SK-N-SH (cell line): ENCODE measurements around the gene SERPIND1. TPM values are rescaled to one million over a fixed set of nuclear protein-coding genes. Genes with fewer than 3 reads are reported as not detected.

Source experiments
- CTCF ChIA-PET: fragments of 300-600, 350-600 bp; formaldehyde crosslinking; extraction: SDS; loops from one replicate; lab custom pipeline; 2021; lab: Yijun Ruan, JAX
- POLR2A ChIA-PET: fragments of 350-600 bp; sonication (Branson Sonifier 250); formaldehyde crosslinking; extraction: SDS; loops from one replicate; lab custom pipeline; 2020; ENCODE audit warnings: antibody characterized with exemption, inconsistent platforms; lab: Yijun Ruan, JAX
- DNase-seq: peaks from one replicate; pipeline ENCODE4 v3.0.0; 2012
- H2AFZ ChIP-seq: fragments of 200-600 bp; sonication (generic); 2 replicates; pipeline ENCODE4 v1.8.1; 2016; ENCODE audit warnings: antibody characterized with exemption, mild to moderate bottlenecking, low read depth
- H3F3A ChIP-seq: fragments of 200-600 bp; sonication (generic); replicated peaks from 2 replicates; pipeline ENCODE3; 2016; ENCODE audit warnings: antibody characterized with exemption, mild to moderate bottlenecking; ENCODE audit not compliant: insufficient read depth
- H3K27ac ChIP-seq, 2 experiments: fragments of 200-500 bp in 1 of 2; fragments of 200-600 bp in 1 of 2; sonication (Bioruptor generic) in 1 of 2; sonication (generic), shearing (Covaris generic) in 1 of 2; 2 replicates each; pipeline versions ENCODE4 v1.5.1 to v1.6.1; 2014 to 2016; ENCODE audit warnings: low read depth in 2 of 2, inconsistent platforms in 1 of 2, low read length in 1 of 2, mild to moderate bottlenecking in 1 of 2, mixed read lengths in 1 of 2
- H3K27me3 ChIP-seq: fragments of 200-600 bp; sonication (generic), shearing (Covaris generic); 2 replicates; pipeline ENCODE4 v1.6.1; 2016; ENCODE audit warnings: mixed run types; ENCODE audit not compliant: insufficient read depth
- H3K36me3 ChIP-seq, 2 experiments: fragments of 200-500 bp in 1 of 2; fragments of 200-600 bp in 1 of 2; sonication (Bioruptor generic) in 1 of 2; sonication (generic) in 1 of 2; replicated peaks in 1 of 2; 2 replicates each; pipeline versions ENCODE3 to v1.5.1; 2014 to 2016; ENCODE audit warnings: low read length in 1 of 2, mild to moderate bottlenecking in 1 of 2; ENCODE audit not compliant: insufficient read depth in 2 of 2, control insufficient read depth in 1 of 2
- H3K4me1 ChIP-seq, 2 experiments: fragments of 200-500 bp in 1 of 2; fragments of 200-600 bp in 1 of 2; sonication (Bioruptor generic) in 1 of 2; sonication (generic), shearing (Covaris generic) in 1 of 2; 2 replicates each; pipeline versions ENCODE4 v1.5.1 to v1.6.1; 2014 to 2016; ENCODE audit warnings: low read depth in 1 of 2, low read length in 1 of 2, mixed run types in 1 of 2; ENCODE audit not compliant: insufficient read depth in 2 of 2, control insufficient read depth in 1 of 2
- H3K4me2 ChIP-seq: fragments of 200-600 bp; sonication (generic), shearing (Covaris generic); 2 replicates; pipeline ENCODE4 v1.6.1; 2017; ENCODE audit warnings: mixed run types
- H3K4me3 ChIP-seq, 2 experiments: fragments of 200-500 bp in 1 of 2; fragments of 200-600 bp in 1 of 2; sonication (Bioruptor generic) in 1 of 2; sonication (generic), shearing (Covaris generic) in 1 of 2; 2 replicates each; pipeline versions ENCODE4 v1.5.1 to v1.8.1; 2014 to 2016; ENCODE audit warnings: low read depth in 2 of 2, inconsistent platforms in 1 of 2, low read length in 1 of 2, mild to moderate bottlenecking in 1 of 2, mixed read lengths in 1 of 2, moderate library complexity in 1 of 2
- H3K79me2 ChIP-seq: fragments of 200-600 bp; sonication (generic); 2 replicates; pipeline ENCODE4 v1.8.1; 2017; ENCODE audit warnings: mild to moderate bottlenecking; ENCODE audit not compliant: insufficient read depth
- H3K9ac ChIP-seq: fragments of 200-600 bp; sonication (generic); 2 replicates; pipeline ENCODE4 v1.6.1; 2017; ENCODE audit warnings: mixed run types
- H3K9me2 ChIP-seq: fragments of 200-600 bp; sonication (generic); 2 replicates; pipeline ENCODE4 v1.6.1; 2017; ENCODE audit warnings: mixed run types
- H3K9me3 ChIP-seq: fragments of 200-600 bp; sonication (generic); 2 replicates; pipeline ENCODE4 v1.6.1; 2017; ENCODE audit warnings: mixed run types, mild to moderate bottlenecking, moderate library complexity
- H4K20me1 ChIP-seq: fragments of 200-600 bp; sonication (generic); 2 replicates; pipeline ENCODE4 v1.6.1; 2017; ENCODE audit warnings: mild to moderate bottlenecking, mixed run types; ENCODE audit not compliant: insufficient read depth
- ELF1 ChIP-seq: IDR thresholded peaks from 2 replicates; pipeline ENCODE4 v1.4.0; 2012
- FOXM1 ChIP-seq: IDR thresholded peaks from 2 replicates; pipeline ENCODE4 v1.4.0; 2012; ENCODE audit warnings: low read depth, mild to moderate bottlenecking
- GATA2 ChIP-seq: sonication (generic); formaldehyde crosslinking; IDR thresholded peaks from 2 replicates; pipeline ENCODE4 v1.5.0; 2020; ENCODE audit warnings: mild to moderate bottlenecking, missing genetic modification reagents
- NFIC ChIP-seq: IDR thresholded peaks from 2 replicates; pipeline ENCODE4 v1.4.0; 2012; ENCODE audit warnings: borderline replicate concordance
- NRF1 ChIP-seq: IDR thresholded peaks from 2 replicates; pipeline ENCODE4 v1.6.1; 2012; ENCODE audit warnings: low read depth, mild to moderate bottlenecking, low read length
- RAD21 ChIP-seq: IDR thresholded peaks from 2 replicates; pipeline ENCODE4 v1.6.1; 2012; ENCODE audit warnings: mild to moderate bottlenecking, low read length
- RCOR1 ChIP-seq: fragments of 150-350 bp; IDR thresholded peaks from 2 replicates; pipeline ENCODE4 v1.6.1; 2017; ENCODE audit warnings: antibody characterized with exemption, low read length
- RFX5 ChIP-seq: IDR thresholded peaks from 2 replicates; pipeline ENCODE4 v1.6.1; 2012; ENCODE audit warnings: mild to moderate bottlenecking, improper control_type of control experiment, low read length
- SIN3A ChIP-seq: IDR thresholded peaks from 2 replicates; pipeline ENCODE4 v1.6.1; 2012; ENCODE audit warnings: low read depth, mild to moderate bottlenecking, low read length, moderate library complexity, borderline replicate concordance
- SMC3 ChIP-seq: IDR thresholded peaks from 2 replicates; pipeline ENCODE4 v1.6.1; 2012; ENCODE audit warnings: low read depth, low read length, improper control_type of control experiment
- TAF1 ChIP-seq: IDR thresholded peaks from 2 replicates; pipeline ENCODE4 v1.6.1; 2012; ENCODE audit warnings: low read depth, mild to moderate bottlenecking, low read length, moderate library complexity, borderline replicate concordance
- TEAD4 ChIP-seq: IDR thresholded peaks from 2 replicates; pipeline ENCODE4 v1.4.0; 2012; ENCODE audit warnings: mild to moderate bottlenecking, borderline replicate concordance; ENCODE audit not compliant: insufficient read depth
- WGBS: methylation state at CpG from one replicate; pipeline ENCODE4 v1.1.6; 2017; ENCODE audit warnings: low lambda C conversion rate; 5-methylcytosine and 5-hydroxymethylcytosine counted together
- polyA plus RNA-seq, 3 experiments: library from polyadenylated mRNA; depleted of rRNA; stranded (reverse); fragments of >200 nt; gene quantifications; 2 replicates each; pipeline ENCODE4 v1.2.3, GENCODE V29; 2012
- TF ChIP-seq, protein P1 (sequence below): IDR thresholded peaks from 2 replicates; pipeline ENCODE4; 2012
- TF ChIP-seq, protein P2 (sequence below): fragments of 200-600 bp; sonication (generic); IDR thresholded peaks from 2 replicates; pipeline ENCODE4 v1.6.1; 2017; ENCODE audit warnings: antibody characterized with exemption, mild to moderate bottlenecking, moderate library complexity
- TF ChIP-seq, protein P3 (sequence below): IDR thresholded peaks from 2 replicates; pipeline ENCODE4 v1.6.1; 2012; ENCODE audit warnings: mild to moderate bottlenecking, low read depth, low read length, moderate library complexity
- TF ChIP-seq, protein P4 (sequence below): IDR thresholded peaks from 2 replicates; pipeline ENCODE4 v1.4.0; 2012; ENCODE audit warnings: low read depth, borderline replicate concordance
- TF ChIP-seq, protein P5 (sequence below): IDR thresholded peaks from 2 replicates; pipeline ENCODE4 v1.4.0; 2012; ENCODE audit warnings: low read depth, borderline replicate concordance
- TF ChIP-seq, protein P6 (sequence below): IDR thresholded peaks from 2 replicates; pipeline ENCODE4 v1.4.0; 2012; ENCODE audit warnings: low read depth

Gene SERPIND1
- polyA plus RNA-seq, 1 of the 3 experiments (the other 2 are of a cell fraction), result not detected

DNA sequence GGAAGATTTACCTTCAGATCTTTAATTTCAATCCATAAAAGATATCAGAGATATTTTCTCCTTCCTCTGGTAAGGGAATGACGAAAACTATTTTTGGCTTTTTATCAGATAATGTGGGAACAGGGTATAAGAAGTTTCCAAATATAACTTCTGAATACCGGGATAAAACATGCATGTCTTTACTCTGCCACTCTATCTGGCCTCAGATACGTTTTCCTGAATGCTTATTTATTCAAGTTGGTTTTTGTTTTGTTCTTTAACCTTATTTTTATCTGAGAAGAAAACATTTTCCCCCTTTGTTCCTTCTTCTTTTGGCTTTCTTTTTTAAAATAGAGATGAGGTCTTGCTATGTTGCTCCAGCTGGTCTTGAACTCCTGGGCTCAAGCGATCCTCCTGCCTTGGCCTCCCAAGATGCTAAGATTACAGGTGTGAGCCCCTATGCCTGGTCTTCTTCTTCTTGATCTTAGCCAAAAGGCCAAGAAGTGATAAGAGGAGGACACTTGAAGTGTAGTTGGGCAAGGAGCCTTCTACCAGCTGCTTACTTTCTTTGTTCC lies 1.5 kb downstream of the SERPIND1 start:
- WGBS, result 90% methylated on average over 4 of the region's 4 CpGs
- no peak overlapping the region for H2AFZ ChIP-seq
- H3K9me2 ChIP-seq, result no peaks in the 10 kb centered on the region
- H3K4me2 ChIP-seq, result no peak overlapping the region
- no peak overlapping the region for H3K9ac ChIP-seq
- H3K9me3 ChIP-seq, result no peaks in the 10 kb centered on the region
- no peak for TF ChIP-seq NRF1
- TF ChIP-seq, protein P1, sequence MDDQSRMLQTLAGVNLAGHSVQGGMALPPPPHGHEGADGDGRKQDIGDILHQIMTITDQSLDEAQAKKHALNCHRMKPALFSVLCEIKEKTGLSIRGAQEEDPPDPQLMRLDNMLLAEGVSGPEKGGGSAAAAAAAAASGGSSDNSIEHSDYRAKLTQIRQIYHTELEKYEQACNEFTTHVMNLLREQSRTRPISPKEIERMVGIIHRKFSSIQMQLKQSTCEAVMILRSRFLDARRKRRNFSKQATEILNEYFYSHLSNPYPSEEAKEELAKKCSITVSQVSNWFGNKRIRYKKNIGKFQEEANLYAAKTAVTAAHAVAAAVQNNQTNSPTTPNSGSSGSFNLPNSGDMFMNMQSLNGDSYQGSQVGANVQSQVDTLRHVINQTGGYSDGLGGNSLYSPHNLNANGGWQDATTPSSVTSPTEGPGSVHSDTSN, result no peak
- TF ChIP-seq, protein P2, sequence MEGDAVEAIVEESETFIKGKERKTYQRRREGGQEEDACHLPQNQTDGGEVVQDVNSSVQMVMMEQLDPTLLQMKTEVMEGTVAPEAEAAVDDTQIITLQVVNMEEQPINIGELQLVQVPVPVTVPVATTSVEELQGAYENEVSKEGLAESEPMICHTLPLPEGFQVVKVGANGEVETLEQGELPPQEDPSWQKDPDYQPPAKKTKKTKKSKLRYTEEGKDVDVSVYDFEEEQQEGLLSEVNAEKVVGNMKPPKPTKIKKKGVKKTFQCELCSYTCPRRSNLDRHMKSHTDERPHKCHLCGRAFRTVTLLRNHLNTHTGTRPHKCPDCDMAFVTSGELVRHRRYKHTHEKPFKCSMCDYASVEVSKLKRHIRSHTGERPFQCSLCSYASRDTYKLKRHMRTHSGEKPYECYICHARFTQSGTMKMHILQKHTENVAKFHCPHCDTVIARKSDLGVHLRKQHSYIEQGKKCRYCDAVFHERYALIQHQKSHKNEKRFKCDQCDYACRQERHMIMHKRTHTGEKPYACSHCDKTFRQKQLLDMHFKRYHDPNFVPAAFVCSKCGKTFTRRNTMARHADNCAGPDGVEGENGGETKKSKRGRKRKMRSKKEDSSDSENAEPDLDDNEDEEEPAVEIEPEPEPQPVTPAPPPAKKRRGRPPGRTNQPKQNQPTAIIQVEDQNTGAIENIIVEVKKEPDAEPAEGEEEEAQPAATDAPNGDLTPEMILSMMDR, result no peak
- no peak for TF ChIP-seq ELF1
- no peak for TF ChIP-seq RFX5
- TF ChIP-seq TEAD4, result no peak
- no peak for TF ChIP-seq RCOR1
- TF ChIP-seq SIN3A, result no peak
- TF ChIP-seq, protein P3, sequence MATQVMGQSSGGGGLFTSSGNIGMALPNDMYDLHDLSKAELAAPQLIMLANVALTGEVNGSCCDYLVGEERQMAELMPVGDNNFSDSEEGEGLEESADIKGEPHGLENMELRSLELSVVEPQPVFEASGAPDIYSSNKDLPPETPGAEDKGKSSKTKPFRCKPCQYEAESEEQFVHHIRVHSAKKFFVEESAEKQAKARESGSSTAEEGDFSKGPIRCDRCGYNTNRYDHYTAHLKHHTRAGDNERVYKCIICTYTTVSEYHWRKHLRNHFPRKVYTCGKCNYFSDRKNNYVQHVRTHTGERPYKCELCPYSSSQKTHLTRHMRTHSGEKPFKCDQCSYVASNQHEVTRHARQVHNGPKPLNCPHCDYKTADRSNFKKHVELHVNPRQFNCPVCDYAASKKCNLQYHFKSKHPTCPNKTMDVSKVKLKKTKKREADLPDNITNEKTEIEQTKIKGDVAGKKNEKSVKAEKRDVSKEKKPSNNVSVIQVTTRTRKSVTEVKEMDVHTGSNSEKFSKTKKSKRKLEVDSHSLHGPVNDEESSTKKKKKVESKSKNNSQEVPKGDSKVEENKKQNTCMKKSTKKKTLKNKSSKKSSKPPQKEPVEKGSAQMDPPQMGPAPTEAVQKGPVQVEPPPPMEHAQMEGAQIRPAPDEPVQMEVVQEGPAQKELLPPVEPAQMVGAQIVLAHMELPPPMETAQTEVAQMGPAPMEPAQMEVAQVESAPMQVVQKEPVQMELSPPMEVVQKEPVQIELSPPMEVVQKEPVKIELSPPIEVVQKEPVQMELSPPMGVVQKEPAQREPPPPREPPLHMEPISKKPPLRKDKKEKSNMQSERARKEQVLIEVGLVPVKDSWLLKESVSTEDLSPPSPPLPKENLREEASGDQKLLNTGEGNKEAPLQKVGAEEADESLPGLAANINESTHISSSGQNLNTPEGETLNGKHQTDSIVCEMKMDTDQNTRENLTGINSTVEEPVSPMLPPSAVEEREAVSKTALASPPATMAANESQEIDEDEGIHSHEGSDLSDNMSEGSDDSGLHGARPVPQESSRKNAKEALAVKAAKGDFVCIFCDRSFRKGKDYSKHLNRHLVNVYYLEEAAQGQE, result no peak
- TF ChIP-seq RAD21, result no peak
- no peak for TF ChIP-seq SMC3
- TF ChIP-seq TAF1, result no peak
- TF ChIP-seq, protein P4, sequence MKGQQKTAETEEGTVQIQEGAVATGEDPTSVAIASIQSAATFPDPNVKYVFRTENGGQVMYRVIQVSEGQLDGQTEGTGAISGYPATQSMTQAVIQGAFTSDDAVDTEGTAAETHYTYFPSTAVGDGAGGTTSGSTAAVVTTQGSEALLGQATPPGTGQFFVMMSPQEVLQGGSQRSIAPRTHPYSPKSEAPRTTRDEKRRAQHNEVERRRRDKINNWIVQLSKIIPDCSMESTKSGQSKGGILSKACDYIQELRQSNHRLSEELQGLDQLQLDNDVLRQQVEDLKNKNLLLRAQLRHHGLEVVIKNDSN, result no peak
- no peak for TF ChIP-seq FOXM1
- no peak for TF ChIP-seq NFIC
- no peak for TF ChIP-seq GATA2 (CRISPR knock-in tag)
- TF ChIP-seq, protein P5, sequence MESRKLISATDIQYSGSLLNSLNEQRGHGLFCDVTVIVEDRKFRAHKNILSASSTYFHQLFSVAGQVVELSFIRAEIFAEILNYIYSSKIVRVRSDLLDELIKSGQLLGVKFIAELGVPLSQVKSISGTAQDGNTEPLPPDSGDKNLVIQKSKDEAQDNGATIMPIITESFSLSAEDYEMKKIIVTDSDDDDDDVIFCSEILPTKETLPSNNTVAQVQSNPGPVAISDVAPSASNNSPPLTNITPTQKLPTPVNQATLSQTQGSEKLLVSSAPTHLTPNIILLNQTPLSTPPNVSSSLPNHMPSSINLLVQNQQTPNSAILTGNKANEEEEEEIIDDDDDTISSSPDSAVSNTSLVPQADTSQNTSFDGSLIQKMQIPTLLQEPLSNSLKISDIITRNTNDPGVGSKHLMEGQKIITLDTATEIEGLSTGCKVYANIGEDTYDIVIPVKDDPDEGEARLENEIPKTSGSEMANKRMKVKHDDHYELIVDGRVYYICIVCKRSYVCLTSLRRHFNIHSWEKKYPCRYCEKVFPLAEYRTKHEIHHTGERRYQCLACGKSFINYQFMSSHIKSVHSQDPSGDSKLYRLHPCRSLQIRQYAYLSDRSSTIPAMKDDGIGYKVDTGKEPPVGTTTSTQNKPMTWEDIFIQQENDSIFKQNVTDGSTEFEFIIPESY, result no peak
- TF ChIP-seq, protein P6, sequence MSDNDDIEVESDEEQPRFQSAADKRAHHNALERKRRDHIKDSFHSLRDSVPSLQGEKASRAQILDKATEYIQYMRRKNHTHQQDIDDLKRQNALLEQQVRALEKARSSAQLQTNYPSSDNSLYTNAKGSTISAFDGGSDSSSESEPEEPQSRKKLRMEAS, result no peak
- no peaks in the 10 kb centered on the region for H3K27me3 ChIP-seq
- POLR2A ChIA-PET, result no interaction called here
- no peaks in the 10 kb centered on the region for H3K79me2 ChIP-seq
- no peaks in the 10 kb centered on the region for H3F3A ChIP-seq
- no peaks in the 10 kb centered on the region for H4K20me1 ChIP-seq
- H3K4me1 ChIP-seq, result no peaks in the 10 kb centered on the region
- CTCF ChIA-PET, result interaction anchor here (1.4 kb wide), 1 partner anchor 9 kb away, joined by 4 read pairs; no protein-coding TSS in a partner anchor
- H3K36me3 ChIP-seq, result no peaks in the 10 kb centered on the region
- H3K27ac ChIP-seq, result no peak overlapping the region
- no peak overlapping the region for H3K4me3 ChIP-seq
- no peak for DNase-seq
